Caco-2 (cell line): ENCODE results near the gene ZNF415. TPM values are rescaled to one million over a fixed set of nuclear protein-coding genes. Genes with fewer than 3 reads are reported as not detected.

Source experiments
- BruUV-seq: library from RNA; stranded (reverse); fragments of 400-500 nt; replicated peaks from 2 replicates; lab custom pipeline; 2021; lab: Mats Ljungman, UMichigan
- CTCF ChIA-PET: fragments of 300-600 bp; sonication (Branson Sonifier 250); formaldehyde crosslinking; loops from one replicate; lab custom pipeline; 2022; ENCODE audit warnings: antibody characterized with exemption; lab: Charles Lee
- POLR2A ChIA-PET: fragments of 300-600 bp; sonication (Branson Sonifier 250); formaldehyde crosslinking; loops from one replicate; lab custom pipeline; 2022; ENCODE audit warnings: antibody characterized with exemption; lab: Charles Lee
- DNase-seq, 2 experiments: peaks; one replicate each; pipeline versions ENCODE4 v3.0.0 to v3.0.0-alpha.2; 2020 to 2022
- H3K27me3 ChIP-seq: replicated peaks from 2 replicates; pipeline ENCODE4 v1.6.0; 2011; ENCODE audit warnings: low read length; ENCODE audit not compliant: control insufficient read depth, insufficient read depth
- H3K36me3 ChIP-seq: 2 replicates; pipeline ENCODE4 v1.5.1; 2011; ENCODE audit warnings: low read length; ENCODE audit not compliant: control insufficient read depth, insufficient read depth
- H3K4me1 ChIP-seq: fragments of 250-450 bp; sonication (Bioruptor Pico); 2 replicates; pipeline ENCODE4 v1.5.1; 2020; ENCODE audit warnings: mild to moderate bottlenecking
- H3K4me3 ChIP-seq: 2 replicates; pipeline ENCODE4 v1.5.1; 2011; ENCODE audit warnings: low read depth, mild to moderate bottlenecking, control low read depth, low read length
- H3K9me3 ChIP-seq: fragments of 250-450 bp; sonication (Bioruptor Pico); 2 replicates; pipeline ENCODE4 v1.5.1; 2020; ENCODE audit warnings: mild to moderate bottlenecking, moderate library complexity
- H3K27ac Mint-ChIP-seq: one replicate; pipeline ENCODE4 v1.8.0; 2022; ENCODE audit warnings: mixed read lengths; ENCODE audit not compliant: unreplicated experiment
- H3K27me3 Mint-ChIP-seq: one replicate; pipeline ENCODE4 v1.8.0; 2022; ENCODE audit warnings: mixed read lengths; ENCODE audit not compliant: insufficient read depth, unreplicated experiment
- H3K36me3 Mint-ChIP-seq: one replicate; pipeline ENCODE4 v1.8.0; 2022; ENCODE audit warnings: mild to moderate bottlenecking, mixed read lengths; ENCODE audit not compliant: insufficient read depth, unreplicated experiment
- H3K4me1 Mint-ChIP-seq: one replicate; pipeline ENCODE4 v1.8.0; 2022; ENCODE audit warnings: low read depth, mixed read lengths; ENCODE audit not compliant: unreplicated experiment
- H3K4me3 Mint-ChIP-seq: one replicate; pipeline ENCODE4 v1.8.0; 2022; ENCODE audit warnings: mild to moderate bottlenecking, moderate library complexity, mixed read lengths; ENCODE audit not compliant: unreplicated experiment
- H3K9me3 Mint-ChIP-seq: one replicate; pipeline ENCODE4 v1.8.0; 2022; ENCODE audit warnings: mixed read lengths; ENCODE audit not compliant: unreplicated experiment
- intact Hi-C: fragments of 100-400 bp; cut with micrococcal nuclease; formaldehyde crosslinking; loops from one replicate; pipeline ENCODE4 v1.10.0; 2022; ENCODE audit not compliant: unreplicated experiment
- total RNA-seq: library from RNA; stranded (reverse); gene quantifications from 2 replicates; pipeline ENCODE4 v1.2.3, GENCODE V29; 2022
- TF ChIP-seq, protein P1 (sequence below), 2 experiments: fragments of 200-600 bp in 1 of 2; IDR thresholded peaks; 1 replicate in 1 of 2; 2 replicates in 1 of 2; pipeline versions ENCODE4 v1.5.1 to v1.8.0; 2011 to 2022; ENCODE audit warnings: antibody characterized with exemption in 1 of 2, control low read depth in 1 of 2, inconsistent platforms in 1 of 2, low read depth in 1 of 2, low read length in 1 of 2, mild to moderate bottlenecking in 1 of 2, moderate library complexity in 1 of 2; ENCODE audit not compliant: insufficient read depth in 1 of 2, severe bottlenecking in 1 of 2, unreplicated experiment in 1 of 2

The ZNF415 gene
- total RNA-seq, 1 experiment from 2014 or later = 14.9 TPM

DNA sequence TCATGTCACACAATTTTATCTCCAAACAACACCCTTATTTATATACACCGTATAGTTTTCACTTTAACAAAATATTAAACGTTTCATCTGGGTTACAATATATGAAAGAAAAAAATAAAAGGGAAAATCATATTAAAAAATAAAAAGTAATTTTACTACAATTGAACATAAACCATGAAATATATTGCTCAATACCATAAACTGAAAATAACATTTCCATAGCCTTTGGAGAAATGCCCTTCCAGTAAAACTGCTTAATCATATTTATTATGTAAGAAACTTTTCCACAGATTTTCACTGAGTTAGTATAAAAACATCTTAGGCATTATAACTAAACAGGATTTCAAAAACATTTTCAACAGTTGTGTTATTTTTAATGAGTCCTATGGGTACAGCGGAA lies 27.6 kb upstream of the ZNF415 start:
- Histone ChIP-seq H3K9me3 (peaks cover 47% of the 10 kb centered on the region), H3K36me3 (no peaks in the 10 kb centered on the region), H3K27me3 (no peaks in the 10 kb centered on the region), H3K4me3 (no peak overlapping the region), H3K4me1 (no peaks in the 10 kb centered on the region)
- Mint-ChIP-seq H3K4me1 (no peaks in the 10 kb centered on the region), H3K36me3 (no peaks in the 10 kb centered on the region), H3K27me3 (no peaks in the 10 kb centered on the region), H3K9me3 (peaks cover 50% of the 10 kb centered on the region), H3K27ac (no peak overlapping the region), H3K4me3 (no peak overlapping the region)
- no peak for DNase-seq
- CTCF ChIA-PET = no interaction called here
- intact Hi-C loops = no loop called here
- POLR2A ChIA-PET = no interaction called here
- no TSS peak for BruUV-seq
- TF ChIP-seq, protein P1, sequence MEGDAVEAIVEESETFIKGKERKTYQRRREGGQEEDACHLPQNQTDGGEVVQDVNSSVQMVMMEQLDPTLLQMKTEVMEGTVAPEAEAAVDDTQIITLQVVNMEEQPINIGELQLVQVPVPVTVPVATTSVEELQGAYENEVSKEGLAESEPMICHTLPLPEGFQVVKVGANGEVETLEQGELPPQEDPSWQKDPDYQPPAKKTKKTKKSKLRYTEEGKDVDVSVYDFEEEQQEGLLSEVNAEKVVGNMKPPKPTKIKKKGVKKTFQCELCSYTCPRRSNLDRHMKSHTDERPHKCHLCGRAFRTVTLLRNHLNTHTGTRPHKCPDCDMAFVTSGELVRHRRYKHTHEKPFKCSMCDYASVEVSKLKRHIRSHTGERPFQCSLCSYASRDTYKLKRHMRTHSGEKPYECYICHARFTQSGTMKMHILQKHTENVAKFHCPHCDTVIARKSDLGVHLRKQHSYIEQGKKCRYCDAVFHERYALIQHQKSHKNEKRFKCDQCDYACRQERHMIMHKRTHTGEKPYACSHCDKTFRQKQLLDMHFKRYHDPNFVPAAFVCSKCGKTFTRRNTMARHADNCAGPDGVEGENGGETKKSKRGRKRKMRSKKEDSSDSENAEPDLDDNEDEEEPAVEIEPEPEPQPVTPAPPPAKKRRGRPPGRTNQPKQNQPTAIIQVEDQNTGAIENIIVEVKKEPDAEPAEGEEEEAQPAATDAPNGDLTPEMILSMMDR (IDR thresholded peaks at IDR 0.05; ENCODE audit: insufficient read depth in 1 of 2, low read depth in 1 of 2, low read length in 1 of 2, severe bottlenecking in 1 of 2, unreplicated experiment in 1 of 2) = no peak

DNA sequence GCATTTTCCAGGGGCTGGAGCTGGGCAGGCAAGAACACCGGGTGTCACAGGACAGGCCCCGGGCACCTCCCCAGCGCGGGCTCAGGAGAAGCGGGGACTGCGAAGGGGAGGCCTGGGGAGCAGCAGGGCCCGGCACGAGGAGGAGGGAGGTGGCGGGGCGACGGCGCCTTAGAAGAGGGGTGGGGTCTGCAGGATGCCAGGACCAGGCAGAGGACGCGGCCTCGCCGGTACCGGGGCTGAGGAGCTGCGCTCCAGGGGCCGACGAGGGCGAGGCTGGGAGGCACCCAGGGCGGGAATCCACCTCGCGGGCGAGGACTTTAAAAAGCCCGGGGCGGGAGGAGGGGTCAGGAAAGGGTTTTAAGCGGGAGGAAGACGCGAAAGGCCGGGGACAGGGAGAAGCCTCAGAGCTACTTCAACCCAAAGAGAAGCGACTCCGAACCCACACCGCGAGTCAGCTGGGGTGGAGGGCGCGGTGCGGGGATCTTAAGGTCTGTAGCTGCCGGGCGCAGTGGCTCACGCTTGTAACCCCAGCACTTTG lies 25.5 kb upstream of the ZNF415 start:
- H3K27me3 Mint-ChIP-seq = no peaks in the 10 kb centered on the region
- H3K4me1 ChIP-seq = no peaks in the 10 kb centered on the region
- no peaks in the 10 kb centered on the region for H3K36me3 Mint-ChIP-seq
- no peak overlapping the region for H3K27ac Mint-ChIP-seq
- ChIA-PET CTCF (no interaction called here), POLR2A (no interaction called here)
- intact Hi-C loops = no loop called here
- H3K27me3 ChIP-seq = no peaks in the 10 kb centered on the region
- peak overlapping the region; percentile 45 for H3K4me3 Mint-ChIP-seq
- TF ChIP-seq, protein P1 (IDR thresholded peaks at IDR 0.05; ENCODE audit: insufficient read depth in 1 of 2, low read depth in 1 of 2, low read length in 1 of 2, severe bottlenecking in 1 of 2, unreplicated experiment in 1 of 2) = no peak
- peak overlapping the region; percentile 21; the same call in 1 of the 2 replicates for H3K4me3 ChIP-seq
- no peaks in the 10 kb centered on the region for H3K36me3 ChIP-seq
- no peak for DNase-seq
- peaks cover 57% of the 10 kb centered on the region for H3K9me3 Mint-ChIP-seq
- H3K9me3 ChIP-seq = peaks cover 36% of the 10 kb centered on the region
- no TSS peak for BruUV-seq
- H3K4me1 Mint-ChIP-seq = no peaks in the 10 kb centered on the region

DNA sequence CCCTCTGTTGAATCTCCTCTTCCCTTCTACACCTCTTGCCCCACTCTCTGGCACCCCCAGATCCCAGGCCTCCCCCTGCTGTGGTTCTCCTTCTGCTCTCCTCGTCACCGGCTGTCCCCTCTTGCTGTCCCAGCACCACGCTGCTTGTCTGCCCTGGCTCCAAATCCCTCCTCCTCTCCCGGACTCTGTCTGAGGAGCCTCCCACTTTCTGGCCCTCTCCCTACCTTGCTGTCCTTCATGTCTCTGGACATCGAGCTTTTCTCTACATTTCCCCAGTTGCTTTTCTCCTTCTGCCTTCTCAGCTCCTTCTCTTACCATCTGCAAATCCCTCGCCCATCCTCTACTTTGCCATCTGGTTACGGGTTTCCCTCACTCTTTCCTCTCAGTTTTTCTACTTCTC lies 24.9 kb upstream of the ZNF415 start:
- POLR2A ChIA-PET = no interaction called here

More for the DNA sequence above, 24.9 kb upstream of the ZNF415 start:
- no peaks in the 10 kb centered on the region for H3K36me3 ChIP-seq
- peak overlapping the region; percentile 4 for H3K27ac Mint-ChIP-seq
- H3K27me3 ChIP-seq = no peaks in the 10 kb centered on the region
- H3K4me1 ChIP-seq = no peaks in the 10 kb centered on the region
- H3K4me3 Mint-ChIP-seq = no peak overlapping the region
- DNase-seq = no peak
- peaks cover 57% of the 10 kb centered on the region for H3K9me3 Mint-ChIP-seq
- TF ChIP-seq, protein P1 (IDR thresholded peaks at IDR 0.05; ENCODE audit: insufficient read depth in 1 of 2, low read depth in 1 of 2, low read length in 1 of 2, severe bottlenecking in 1 of 2, unreplicated experiment in 1 of 2) = no peak
- no peaks in the 10 kb centered on the region for H3K27me3 Mint-ChIP-seq
- H3K36me3 Mint-ChIP-seq = no peaks in the 10 kb centered on the region
- H3K4me3 ChIP-seq = no peak overlapping the region
- no peaks in the 10 kb centered on the region for H3K4me1 Mint-ChIP-seq
- CTCF ChIA-PET = no interaction called here
- intact Hi-C loops = no loop called here
- H3K9me3 ChIP-seq = peaks cover 32% of the 10 kb centered on the region
- no TSS peak for BruUV-seq
